Mucosa of rectum (tissue), 2 donors: Measurements from ENCODE around the gene CPSF4.
"Not testable (repeated sequence)": the region's sequence is repeated elsewhere in the genome, so short reads cannot be mapped to it uniquely, and the experiment has no call there.

ENCODE experiments used
- H3K27ac ChIP-seq, 2 donors: one replicate each; pipeline ENCODE4 v1.7.0; 2013; ENCODE audit warnings: inconsistent platforms in 2 of 2, low read depth in 2 of 2, low read length in 2 of 2
- H3K27me3 ChIP-seq, 2 donors: one replicate each; pipeline ENCODE4 v1.7.0; 2013; ENCODE audit warnings: low read length in 2 of 2; ENCODE audit not compliant: control insufficient read depth in 2 of 2, insufficient read depth in 2 of 2
- H3K36me3 ChIP-seq, 2 donors: one replicate each; pipeline ENCODE4 v1.7.0; 2013; ENCODE audit warnings: low read length in 2 of 2; ENCODE audit not compliant: control insufficient read depth in 2 of 2, insufficient read depth in 2 of 2
- H3K4me1 ChIP-seq, 2 donors: one replicate each; pipeline ENCODE4 v1.7.0; 2013; ENCODE audit warnings: low read length in 2 of 2, mild to moderate bottlenecking in 1 of 2; ENCODE audit not compliant: control insufficient read depth in 2 of 2, insufficient read depth in 2 of 2
- H3K4me3 ChIP-seq, 2 donors: one replicate each; pipeline ENCODE4 v1.7.0; 2013; ENCODE audit warnings: low read length in 2 of 2
- H3K9ac ChIP-seq, 2 donors: one replicate each; pipeline ENCODE4 v1.7.0; 2013; ENCODE audit warnings: low read length in 2 of 2, low read depth in 1 of 2, mild to moderate bottlenecking in 1 of 2
- H3K9me3 ChIP-seq, 2 donors: one replicate each; pipeline ENCODE4 v1.7.0; 2013; ENCODE audit warnings: low read length in 2 of 2; ENCODE audit not compliant: control insufficient read depth in 2 of 2
- donor health status: healthy.
- donor health status: Normal muscosa, but diverticular disease.

Gene CPSF4

GRCh38 chr7:99499721-99500636 is 61.2 kb downstream of the CPSF4 start, which contains the start of gene ZNF394:
TSS of gene ZNF394 (minus strand) at chr7:99500281. CDS start at chr7:99500093, 188 bp downstream.
- Histone ChIP-seq H3K27ac (peak within 1 kb of the TSS; percentile 96 to 98), H3K9me3 (no peaks in the 10 kb centered on the region), H3K9ac (peak within 1 kb of the TSS; percentile 97 to 99), H3K27me3 (no peaks in the 10 kb centered on the region), H3K36me3 (peaks cover 5 to 7% of the 10 kb centered on the region in 2 donors), H3K4me1 (peaks cover 15 to 17% of the 10 kb centered on the region in 2 donors), H3K4me3 (peak within 1 kb of the TSS; percentile 96 to 98)

GRCh38 chr7:99500637-99501009 is 61.9 kb downstream of the CPSF4 start:
- peak overlapping the region; percentile 97 to 99 for H3K9ac ChIP-seq
- H3K4me1 ChIP-seq: peaks cover 18 to 20% of the 10 kb centered on the region in 2 donors
- peak overlapping the region; percentile 96 to 98 for H3K27ac ChIP-seq

GRCh38 chr7:99501236-99501635 is 62.5 kb downstream of the CPSF4 start:
- not testable (repeated sequence) for H3K4me3 ChIP-seq, H3K9ac ChIP-seq, H3K36me3 ChIP-seq, H3K27me3 ChIP-seq, H3K9me3 ChIP-seq, H3K27ac ChIP-seq
- peaks cover 24 to 26% of the 10 kb centered on the region in 2 donors for H3K4me1 ChIP-seq

More at GRCh38 chr7:99500637-99501009, 61.9 kb downstream of the CPSF4 start:
- Histone ChIP-seq H3K9me3 (no peaks in the 10 kb centered on the region), H3K4me3 (peak overlapping the region; percentile 96 to 98), H3K36me3 (peaks cover 5 to 7% of the 10 kb centered on the region in 2 donors), H3K27me3 (no peaks in the 10 kb centered on the region)

- Histone ChIP-seq H3K27me3 (no peaks in the 10 kb centered on the region), H3K27ac (peak overlapping the region; percentile 93 to 95), H3K9me3 (no peaks in the 10 kb centered on the region), H3K36me3 (no peaks in the 10 kb centered on the region), H3K4me3 (peak overlapping the region; percentile 98), H3K4me1 (peaks cover 13 to 22% of the 10 kb centered on the region in 2 donors), H3K9ac (peak overlapping the region; percentile 58 to 87)
These were observed 65.5 kb downstream of the CPSF4 start for GRCh38 chr7:99504281-99504602.

GRCh38 chr7:99504603-99505323 is 66.0 kb downstream of the CPSF4 start, which contains the start of gene ZKSCAN5:
TSS of gene ZKSCAN5 (plus strand) at chr7:99504662. CDS start at chr7:99506045, 1,383 bp downstream.
- peak within 1 kb of the TSS; percentile 87 to 96 for H3K9ac ChIP-seq
- peaks cover 13 to 22% of the 10 kb centered on the region in 2 donors for H3K4me1 ChIP-seq
- H3K27me3 ChIP-seq: no peaks in the 10 kb centered on the region
- peak within 1 kb of the TSS; percentile 93 to 95 for H3K27ac ChIP-seq
- no peaks in the 10 kb centered on the region for H3K36me3 ChIP-seq
- no peaks in the 10 kb centered on the region for H3K9me3 ChIP-seq
- peak within 1 kb of the TSS; percentile 98 for H3K4me3 ChIP-seq

GRCh38 chr7:99505324-99505662 is 66.5 kb downstream of the CPSF4 start:
- peak overlapping the region; percentile 98 for H3K4me3 ChIP-seq
- H3K4me1 ChIP-seq: peaks cover 13 to 22% of the 10 kb centered on the region in 2 donors

More at GRCh38 chr7:99505324-99505662, 66.5 kb downstream of the CPSF4 start:
- H3K9me3 ChIP-seq: no peaks in the 10 kb centered on the region
- H3K9ac ChIP-seq: peak overlapping the region; percentile 87 to 96
- no peaks in the 10 kb centered on the region for H3K36me3 ChIP-seq
- H3K27me3 ChIP-seq: no peaks in the 10 kb centered on the region
- H3K27ac ChIP-seq: peak overlapping the region; percentile 93 to 95
